Calu3 (cell line): Measurements from ENCODE around the gene VARS2. TPM values are rescaled to one million over a fixed set of nuclear protein-coding genes. Genes with fewer than 3 reads are reported as not detected.

Experiments used
- BruUV-seq: library from RNA; stranded (reverse); fragments of 400-500 nt; replicated peaks from 2 replicates; lab custom pipeline; 2021; lab: Mats Ljungman, UMichigan
- CTCF ChIA-PET: fragments of 300-600 bp; sonication (Branson Sonifier 250); formaldehyde crosslinking; loops from one replicate; lab custom pipeline; 2022; ENCODE audit warnings: antibody characterized with exemption; lab: Charles Lee
- DNase-seq: peaks from one replicate; pipeline ENCODE4 v3.0.0; 2022
- H3K27ac Mint-ChIP-seq: one replicate; pipeline ENCODE4 v1.8.0; 2022; ENCODE audit warnings: mixed read lengths; ENCODE audit not compliant: unreplicated experiment
- H3K27me3 Mint-ChIP-seq: one replicate; pipeline ENCODE4 v1.8.0; 2022; ENCODE audit warnings: mixed read lengths; ENCODE audit not compliant: unreplicated experiment
- H3K36me3 Mint-ChIP-seq: one replicate; pipeline ENCODE4 v1.8.0; 2022; ENCODE audit warnings: mild to moderate bottlenecking, moderate library complexity, mixed read lengths; ENCODE audit not compliant: insufficient read depth, unreplicated experiment
- H3K4me1 Mint-ChIP-seq: one replicate; pipeline ENCODE4 v1.8.0; 2022; ENCODE audit warnings: mild to moderate bottlenecking, low read depth, mixed read lengths; ENCODE audit not compliant: unreplicated experiment
- H3K4me3 Mint-ChIP-seq: one replicate; pipeline ENCODE4 v1.8.0; 2022; ENCODE audit warnings: mild to moderate bottlenecking, low read depth, moderate library complexity, mixed read lengths; ENCODE audit not compliant: unreplicated experiment
- H3K9me3 Mint-ChIP-seq: one replicate; pipeline ENCODE4 v1.8.0; 2022; ENCODE audit warnings: low read depth, mixed read lengths; ENCODE audit not compliant: unreplicated experiment
- CTCF ChIP-seq: fragments of 200-600 bp; IDR thresholded peaks from one replicate; pipeline ENCODE4 v1.8.0; 2022; ENCODE audit warnings: antibody characterized with exemption; ENCODE audit not compliant: unreplicated experiment
- intact Hi-C: fragments of 100-400 bp; cut with micrococcal nuclease; formaldehyde crosslinking; loops from one replicate; pipeline ENCODE4 v1.10.0; 2022; ENCODE audit not compliant: unreplicated experiment
- total RNA-seq: library from RNA; stranded (reverse); gene quantifications from 2 replicates; pipeline ENCODE4 v1.2.3, GENCODE V29; 2022

The VARS2 gene
- total RNA-seq, 1 experiment from 2014 or later: 33.0 TPM

GRCh38 chr6:30885481-30885998, 28.5 kb upstream of the VARS2 start:
- peak overlapping the region; percentile 94 for H3K27ac Mint-ChIP-seq
- H3K4me1 Mint-ChIP-seq: peaks cover 71% of the 10 kb centered on the region
- DNase-seq: peak; percentile 75
- H3K27me3 Mint-ChIP-seq: peaks cover 16% of the 10 kb centered on the region
- peaks cover 79% of the 10 kb centered on the region for H3K36me3 Mint-ChIP-seq
- intact Hi-C loops: loop anchor here (2.0 to 10.0 kb wide), 2 partner anchors 21 to 211 kb away; partner anchors contain the start of gene DHX16
- H3K4me3 Mint-ChIP-seq: peak overlapping the region; percentile 89
- TSS peak; percentile 87 for BruUV-seq
- no peak for TF ChIP-seq CTCF
- no peaks in the 10 kb centered on the region for H3K9me3 Mint-ChIP-seq
- CTCF ChIA-PET: interaction anchor here (0.6 to 6.3 kb wide), 9 partner anchors 22 to 201 kb away, joined by 3 to 50 read pairs (median 8); partner anchors contain the start of genes GTF2H4 and VARS2

DNA sequence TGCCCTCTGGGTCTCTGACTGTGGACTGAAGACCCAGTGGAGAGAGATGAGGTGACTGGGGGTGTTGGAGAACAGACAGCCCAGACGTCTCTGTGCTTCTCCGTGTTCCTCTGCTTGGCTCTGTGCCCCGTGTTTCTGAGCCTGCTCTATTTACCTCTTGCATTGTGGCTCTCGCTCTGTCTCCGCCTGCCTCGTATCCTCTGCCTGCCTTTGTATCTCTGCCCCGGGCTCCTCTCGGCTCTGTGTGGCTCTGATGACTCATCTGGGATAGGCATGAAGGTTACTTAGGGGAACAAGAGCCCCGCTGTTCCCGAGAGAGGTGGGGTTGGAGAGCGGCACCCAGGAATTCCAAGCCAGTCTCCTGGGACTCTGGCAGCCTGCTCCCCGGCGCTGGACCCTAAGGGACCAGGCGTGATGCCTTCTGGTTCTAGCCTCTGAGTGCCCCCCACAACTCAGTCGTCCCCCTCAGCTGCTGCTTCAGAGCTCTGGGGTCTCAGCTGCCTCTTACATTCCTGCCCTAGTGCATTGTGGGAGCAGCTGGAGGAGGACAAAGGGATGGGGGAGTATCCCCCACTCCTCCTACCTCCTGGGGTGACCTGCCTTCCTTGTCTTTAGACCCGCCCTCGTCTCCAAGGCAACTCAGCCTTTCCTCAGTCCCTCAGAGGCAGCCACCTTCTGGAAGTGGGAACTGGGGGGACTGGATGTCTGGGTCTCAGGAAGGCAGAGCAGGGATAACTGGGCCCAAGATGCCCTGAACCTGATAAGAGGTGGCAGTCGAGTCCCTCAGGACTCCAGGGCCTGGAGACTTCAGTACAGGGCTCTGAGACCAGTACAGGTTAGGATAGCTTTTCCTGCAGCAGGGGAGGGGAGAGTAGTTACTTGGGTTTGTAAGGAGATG, 27.8 kb upstream of the VARS2 start:
- intact Hi-C loops: loop anchor here (2.0 to 10.0 kb wide), 2 partner anchors 21 to 211 kb away; partner anchors contain the start of gene DHX16
- Mint-ChIP-seq H3K9me3 (no peaks in the 10 kb centered on the region), H3K4me3 (peak overlapping the region; percentile 89), H3K4me1 (peaks cover 64% of the 10 kb centered on the region), H3K27ac (peak overlapping the region; percentile 94), H3K27me3 (peaks cover 9% of the 10 kb centered on the region), H3K36me3 (peaks cover 86% of the 10 kb centered on the region)
- BruUV-seq: no TSS peak
- no peak for TF ChIP-seq CTCF
- CTCF ChIA-PET: interaction anchor here (0.6 to 6.3 kb wide), 9 partner anchors 12 to 201 kb away, joined by 3 to 50 read pairs (median 8); partner anchors contain the start of genes GTF2H4 and VARS2
- DNase-seq: peak; percentile 87

GRCh38 chr6:30886897-30887255, 27.2 kb upstream of the VARS2 start:
- DNase-seq: no peak
- H3K9me3 Mint-ChIP-seq: no peaks in the 10 kb centered on the region
- H3K4me3 Mint-ChIP-seq: peak overlapping the region; percentile 89
- peaks cover 3% of the 10 kb centered on the region for H3K27me3 Mint-ChIP-seq
- intact Hi-C loops: loop anchor here (10.0 kb wide), 1 partner anchor 212 kb away; the partner anchor contains the start of gene DHX16
- peaks cover 86% of the 10 kb centered on the region for H3K36me3 Mint-ChIP-seq
- CTCF ChIA-PET: interaction anchor here (1.0 to 6.3 kb wide), 4 partner anchors 11 to 184 kb away, joined by 3 to 50 read pairs (median 16); partner anchors contain the start of gene VARS2
- H3K27ac Mint-ChIP-seq: peak overlapping the region; percentile 94
- no peak for TF ChIP-seq CTCF
- no TSS peak for BruUV-seq
- H3K4me1 Mint-ChIP-seq: peaks cover 57% of the 10 kb centered on the region

- Mint-ChIP-seq H3K4me3 (no peak overlapping the region), H3K27ac (no peak overlapping the region), H3K4me1 (peaks cover 45% of the 10 kb centered on the region), H3K27me3 (no peaks in the 10 kb centered on the region), H3K9me3 (no peaks in the 10 kb centered on the region), H3K36me3 (peaks cover 87% of the 10 kb centered on the region)
- intact Hi-C loops: loop anchor here (10.0 kb wide), 1 partner anchor 213 kb away; the partner anchor contains the start of gene DHX16
- CTCF ChIA-PET: interaction anchor here (0.6 to 1.0 kb wide), 2 partner anchors 153 to 183 kb away, joined by 3 to 4 read pairs; no protein-coding TSS in a partner anchor
- no peak for TF ChIP-seq CTCF
- DNase-seq: no peak
- BruUV-seq: no TSS peak
Observed at GRCh38 chr6:30887901-30888815, 25.9 kb upstream of the VARS2 start.
